IMR-90 (cell line): ENCODE measurements around the gene DNAH3. TPM values are rescaled to one million over a fixed set of nuclear protein-coding genes. Genes with fewer than 3 reads are reported as not detected.

Experiments
- ATAC-seq: fragments of 200-7000 bp; cut with Tn5 transposase; 2 replicates; pipeline ENCODE4 v1.9.1; 2020; ENCODE audit warnings: low read depth, mild to moderate bottlenecking, moderate library complexity
- BruUV-seq: library from RNA; stranded (reverse); fragments of 400-500 nt; replicated peaks from 2 replicates; lab custom pipeline; 2021; lab: Mats Ljungman, UMichigan
- CTCF ChIA-PET: fragments of 300-600 bp; formaldehyde crosslinking; extraction: SDS; loops from one replicate; lab custom pipeline; 2021; ENCODE audit warnings: antibody characterized with exemption; lab: Yijun Ruan, JAX
- POLR2A ChIA-PET: fragments of 300-600 bp; sonication (Branson Sonifier 250); formaldehyde crosslinking; loops from one replicate; lab custom pipeline; 2022; ENCODE audit warnings: antibody characterized with exemption; ENCODE audit not compliant: unreplicated experiment; lab: Charles Lee
- DNase-seq: peaks from one replicate; pipeline ENCODE4 v3.0.0; 2013
- H2AFZ ChIP-seq: replicated peaks from 2 replicates; pipeline ENCODE3; 2013; ENCODE audit warnings: low read length, mild to moderate bottlenecking; ENCODE audit not compliant: poor library complexity
- H2AK5ac ChIP-seq: 2 replicates; pipeline ENCODE4 v1.6.1; 2013; ENCODE audit warnings: low read depth, low read length, inconsistent platforms
- H2AK9ac ChIP-seq: replicated peaks from 2 replicates; pipeline ENCODE3; 2013; ENCODE audit warnings: mild to moderate bottlenecking, low read depth, low read length, moderate library complexity; ENCODE audit not compliant: poor library complexity
- H2BK120ac ChIP-seq: 2 replicates; pipeline ENCODE4 v1.6.1; 2013; ENCODE audit warnings: low read depth, low read length, inconsistent platforms
- H2BK15ac ChIP-seq: 3 replicates; pipeline ENCODE4 v1.6.1; 2013; ENCODE audit warnings: low read depth, low read length, inconsistent platforms
- H2BK20ac ChIP-seq: 2 replicates; pipeline ENCODE4 v1.6.1; 2013; ENCODE audit warnings: low read depth, mild to moderate bottlenecking, inconsistent platforms, low read length, moderate library complexity
- H2BK5ac ChIP-seq: 2 replicates; pipeline ENCODE4 v1.6.1; 2013; ENCODE audit warnings: mild to moderate bottlenecking, low read depth, low read length, inconsistent platforms; ENCODE audit not compliant: poor library complexity, severe bottlenecking
- H3K14ac ChIP-seq: replicated peaks from 2 replicates; pipeline ENCODE4 v1.6.1; 2013; ENCODE audit warnings: low read depth, low read length, inconsistent platforms
- H3K18ac ChIP-seq: 2 replicates; pipeline ENCODE4 v1.6.1; 2013; ENCODE audit warnings: low read depth, low read length, control low read depth
- H3K23ac ChIP-seq: 2 replicates; pipeline ENCODE4 v1.6.1; 2013; ENCODE audit warnings: low read depth, low read length, inconsistent platforms
- H3K27ac ChIP-seq: 2 replicates; pipeline ENCODE4 v1.5.1; 2013; ENCODE audit warnings: mild to moderate bottlenecking, control low read depth, low read length; ENCODE audit not compliant: insufficient read depth
- H3K27me3 ChIP-seq: 2 replicates; pipeline ENCODE4 v1.6.1; 2013; ENCODE audit warnings: low read length; ENCODE audit not compliant: control insufficient read depth, insufficient read depth
- H3K36me3 ChIP-seq: 2 replicates; pipeline ENCODE4 v1.6.1; 2013; ENCODE audit warnings: low read length, mixed read lengths; ENCODE audit not compliant: control insufficient read depth, insufficient read depth
- H3K4ac ChIP-seq: 2 replicates; pipeline ENCODE4 v1.6.1; 2013; ENCODE audit warnings: low read depth, low read length, inconsistent platforms
- H3K4me1 ChIP-seq: 2 replicates; pipeline ENCODE4 v1.6.1; 2013; ENCODE audit warnings: low read length, mixed read lengths; ENCODE audit not compliant: control insufficient read depth, insufficient read depth
- H3K4me2 ChIP-seq: 2 replicates; pipeline ENCODE4 v1.6.1; 2013; ENCODE audit warnings: low read depth, mild to moderate bottlenecking, control low read depth, low read length, moderate library complexity
- H3K4me3 ChIP-seq: 2 replicates; pipeline ENCODE4 v1.5.1; 2013; ENCODE audit warnings: low read depth, mild to moderate bottlenecking, control low read depth, low read length, moderate library complexity; ENCODE audit not compliant: insufficient read depth
- H3K56ac ChIP-seq: 2 replicates; pipeline ENCODE4 v1.6.1; 2013; ENCODE audit warnings: low read length, inconsistent platforms; ENCODE audit not compliant: insufficient read depth; ENCODE audit errors: extremely low read depth
- H3K79me1 ChIP-seq, 2 experiments: 2 replicates each; pipeline ENCODE4 v1.6.1; 2013; ENCODE audit warnings: low read length in 2 of 2, inconsistent platforms in 1 of 2, low read depth in 1 of 2
- H3K9ac ChIP-seq: 2 replicates; pipeline ENCODE4 v1.6.1; 2013; ENCODE audit warnings: low read depth, low read length, control low read depth
- H3K9me1 ChIP-seq: 2 replicates; pipeline ENCODE4 v1.6.1; 2013; ENCODE audit warnings: low read length, inconsistent platforms; ENCODE audit not compliant: insufficient read depth
- H3K9me3 ChIP-seq: 2 replicates; pipeline ENCODE4 v1.6.1; 2013; ENCODE audit warnings: low read length; ENCODE audit not compliant: control insufficient read depth, insufficient read depth
- H4K20me1 ChIP-seq: 2 replicates; pipeline ENCODE4 v1.6.1; 2013; ENCODE audit warnings: low read length, inconsistent platforms; ENCODE audit not compliant: insufficient read depth
- H4K5ac ChIP-seq: 2 replicates; pipeline ENCODE4 v1.6.1; 2013; ENCODE audit warnings: mild to moderate bottlenecking, low read depth, low read length, control low read depth
- H4K8ac ChIP-seq, 2 experiments: 2 replicates each; pipeline ENCODE4 v1.6.1; 2013; ENCODE audit warnings: low read depth in 2 of 2, low read length in 2 of 2, control low read depth in 1 of 2, inconsistent platforms in 1 of 2
- H4K91ac ChIP-seq: 2 replicates; pipeline ENCODE4 v1.6.1; 2013; ENCODE audit warnings: low read depth, low read length, inconsistent platforms; ENCODE audit not compliant: insufficient read depth
- BHLHE40 ChIP-seq: fragments of 150-350 bp; IDR thresholded peaks from 2 replicates; pipeline ENCODE4 v1.6.1; 2016; ENCODE audit warnings: mild to moderate bottlenecking, low read depth, low read length
- CEBPB ChIP-seq: IDR thresholded peaks from 2 replicates; pipeline ENCODE4 v1.6.1; 2012; ENCODE audit warnings: low read depth, low read length, improper control_type of control experiment
- CHD1 ChIP-seq: IDR thresholded peaks from 2 replicates; pipeline ENCODE4 v1.6.1; 2012; ENCODE audit warnings: low read depth, low read length, improper control_type of control experiment
- FOS ChIP-seq: fragments of 150-350 bp; IDR thresholded peaks from 2 replicates; pipeline ENCODE4 v1.6.1; 2016; ENCODE audit warnings: low read depth, low read length
- MAFK ChIP-seq: IDR thresholded peaks from 2 replicates; pipeline ENCODE4 v1.6.1; 2012; ENCODE audit warnings: low read depth, low read length, improper control_type of control experiment
- MAZ ChIP-seq: IDR thresholded peaks from 2 replicates; pipeline ENCODE4 v1.6.1; 2012; ENCODE audit warnings: low read depth, mild to moderate bottlenecking, low read length, improper control_type of control experiment, moderate library complexity, borderline replicate concordance
- MXI1 ChIP-seq: IDR thresholded peaks from 2 replicates; pipeline ENCODE4 v1.6.1; 2012; ENCODE audit warnings: low read depth, mild to moderate bottlenecking, low read length, moderate library complexity, borderline replicate concordance
- NFE2L2 ChIP-seq: fragments of 150-350 bp; IDR thresholded peaks from 2 replicates; pipeline ENCODE4 v1.6.1; 2016; ENCODE audit warnings: low read depth, mild to moderate bottlenecking, low read length
- POLR2A ChIP-seq: IDR thresholded peaks from 2 replicates; pipeline ENCODE4 v1.6.1; 2012; ENCODE audit warnings: mild to moderate bottlenecking, low read depth, low read length
- RAD21 ChIP-seq: IDR thresholded peaks from 2 replicates; pipeline ENCODE4 v1.6.1; 2012; ENCODE audit warnings: low read length, improper control_type of control experiment
- RCOR1 ChIP-seq: IDR thresholded peaks from 2 replicates; pipeline ENCODE4 v1.6.1; 2012; ENCODE audit warnings: mild to moderate bottlenecking, low read length, improper control_type of control experiment; ENCODE audit not compliant: insufficient replicate concordance
- RFX5 ChIP-seq: IDR thresholded peaks from 2 replicates; pipeline ENCODE4 v1.8.0; 2012; ENCODE audit warnings: low read depth, mild to moderate bottlenecking, low read length, moderate library complexity
- SMC3 ChIP-seq: fragments of 150-350 bp; IDR thresholded peaks from 2 replicates; pipeline ENCODE4 v1.6.1; 2016; ENCODE audit warnings: low read depth, mild to moderate bottlenecking, antibody characterized with exemption, low read length, moderate library complexity
- USF2 ChIP-seq: fragments of 150-350 bp; IDR thresholded peaks from 2 replicates; pipeline ENCODE4 v1.6.1; 2017; ENCODE audit warnings: mild to moderate bottlenecking, antibody characterized with exemption, low read length, low read depth
- WGBS, 2 experiments: methylation state at CpG; one replicate each; pipeline versions ENCODE4 v1.1.5 to v1.1.7; 2013; ENCODE audit warnings: missing lambda C conversion rate in 2 of 2; ENCODE audit not compliant: insufficient read length in 1 of 2; ENCODE audit errors: extremely low coverage in 2 of 2; 5-methylcytosine and 5-hydroxymethylcytosine counted together
- dilution Hi-C: fragments of 300-500 bp; cut with HindIII; formaldehyde crosslinking; loops from one replicate; pipeline ENCODE4 v1.14.3; 2018; ENCODE audit warnings: low sequenced_read_pairs; ENCODE audit not compliant: unreplicated experiment
- in situ Hi-C: fragments of 300-500 bp; cut with MboI; formaldehyde crosslinking; loops from 3 replicates; pipeline ENCODE4 v1.14.3; 2019; ENCODE audit warnings: low sequenced_read_pairs, inconsistent platforms, mixed read lengths
- intact Hi-C: fragments of 100-400 bp; cut with micrococcal nuclease; formaldehyde crosslinking; loops from 2 replicates; pipeline ENCODE4 v1.10.0; 2022
- polyA plus RNA-seq, 3 experiments: library from polyadenylated mRNA; depleted of rRNA; stranded (reverse); fragments of >200 nt; gene quantifications; 2 replicates each; pipeline ENCODE4 v1.2.3, GENCODE V29; 2012; ENCODE audit warnings: low replicate concordance in 1 of 3
- total RNA-seq: library from RNA; depleted of rRNA; stranded (reverse); fragments of >200 nt; gene quantifications from 2 replicates; pipeline ENCODE4 v1.2.3, GENCODE V29; 2012
- TF ChIP-seq, protein P1 (sequence below): fragments of 150-350 bp; IDR thresholded peaks from 2 replicates; pipeline ENCODE4 v1.6.1; 2016; ENCODE audit warnings: low read depth, mild to moderate bottlenecking, low read length, moderate library complexity, borderline replicate concordance
- TF ChIP-seq, protein P2 (sequence below): conservative IDR thresholded peaks from 2 replicates; pipeline ENCODE4 v1.5.1; 2012; ENCODE audit warnings: mild to moderate bottlenecking, low read depth, low read length, improper control_type of control experiment

Gene DNAH3
- total and polyA plus RNA-seq, 2 of the 4 experiments (the other 2 are of a cell fraction) = not detected

GRCh38 chr16:21175397-21175796 is 24.8 kb upstream of the DNAH3 start:
- intact Hi-C loops (no loop called here), in situ Hi-C loops (no loop called here), dilution Hi-C loops (no loop called here)
- H4K20me1 ChIP-seq = no peaks in the 10 kb centered on the region
- H3K4me2 ChIP-seq = no peak overlapping the region
- no peak overlapping the region for H3K27ac ChIP-seq
- WGBS, 2 experiments = no CpG with 5 or more reads among the region's 1 CpG
- no peak overlapping the region for H4K91ac ChIP-seq
- DNase-seq = no peak
- no peak overlapping the region for H2AFZ ChIP-seq
- TF ChIP-seq BHLHE40 (no peak), USF2 (no peak), FOS (no peak), MAFK (no peak), RCOR1 (no peak), CHD1 (no peak), POLR2A (no peak), NFE2L2 (no peak), RAD21 (no peak), RFX5 (no peak), MXI1 (no peak), CEBPB (no peak), MAZ (no peak), SMC3 (no peak)
- TF ChIP-seq, protein P1, sequence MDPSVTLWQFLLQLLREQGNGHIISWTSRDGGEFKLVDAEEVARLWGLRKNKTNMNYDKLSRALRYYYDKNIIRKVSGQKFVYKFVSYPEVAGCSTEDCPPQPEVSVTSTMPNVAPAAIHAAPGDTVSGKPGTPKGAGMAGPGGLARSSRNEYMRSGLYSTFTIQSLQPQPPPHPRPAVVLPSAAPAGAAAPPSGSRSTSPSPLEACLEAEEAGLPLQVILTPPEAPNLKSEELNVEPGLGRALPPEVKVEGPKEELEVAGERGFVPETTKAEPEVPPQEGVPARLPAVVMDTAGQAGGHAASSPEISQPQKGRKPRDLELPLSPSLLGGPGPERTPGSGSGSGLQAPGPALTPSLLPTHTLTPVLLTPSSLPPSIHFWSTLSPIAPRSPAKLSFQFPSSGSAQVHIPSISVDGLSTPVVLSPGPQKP = no peak
- TF ChIP-seq, protein P2, sequence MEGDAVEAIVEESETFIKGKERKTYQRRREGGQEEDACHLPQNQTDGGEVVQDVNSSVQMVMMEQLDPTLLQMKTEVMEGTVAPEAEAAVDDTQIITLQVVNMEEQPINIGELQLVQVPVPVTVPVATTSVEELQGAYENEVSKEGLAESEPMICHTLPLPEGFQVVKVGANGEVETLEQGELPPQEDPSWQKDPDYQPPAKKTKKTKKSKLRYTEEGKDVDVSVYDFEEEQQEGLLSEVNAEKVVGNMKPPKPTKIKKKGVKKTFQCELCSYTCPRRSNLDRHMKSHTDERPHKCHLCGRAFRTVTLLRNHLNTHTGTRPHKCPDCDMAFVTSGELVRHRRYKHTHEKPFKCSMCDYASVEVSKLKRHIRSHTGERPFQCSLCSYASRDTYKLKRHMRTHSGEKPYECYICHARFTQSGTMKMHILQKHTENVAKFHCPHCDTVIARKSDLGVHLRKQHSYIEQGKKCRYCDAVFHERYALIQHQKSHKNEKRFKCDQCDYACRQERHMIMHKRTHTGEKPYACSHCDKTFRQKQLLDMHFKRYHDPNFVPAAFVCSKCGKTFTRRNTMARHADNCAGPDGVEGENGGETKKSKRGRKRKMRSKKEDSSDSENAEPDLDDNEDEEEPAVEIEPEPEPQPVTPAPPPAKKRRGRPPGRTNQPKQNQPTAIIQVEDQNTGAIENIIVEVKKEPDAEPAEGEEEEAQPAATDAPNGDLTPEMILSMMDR = no peak
- H3K56ac ChIP-seq = no peak overlapping the region
- no peak for ATAC-seq
- CTCF ChIA-PET = no interaction called here
- H4K8ac ChIP-seq = no peak overlapping the region
- BruUV-seq = no TSS peak
- no peak overlapping the region for H3K4ac ChIP-seq
- no peak overlapping the region for H2BK120ac ChIP-seq
- H3K18ac ChIP-seq = no peak overlapping the region
- H3K9ac ChIP-seq = no peak overlapping the region
- no peaks in the 10 kb centered on the region for H3K4me1 ChIP-seq
- H3K9me1 ChIP-seq = 0 out of 2 replicates have a peak, but pooled peaks cover under 1% of the 10 kb centered on the region
- peaks cover 45% of the 10 kb centered on the region for H3K36me3 ChIP-seq
- H2AK9ac ChIP-seq = no peak overlapping the region
- no peak overlapping the region for H3K23ac ChIP-seq
- no peak overlapping the region for H3K14ac ChIP-seq
- 0 out of 4 replicates have a peak, but pooled peaks cover 0 to under 1% of the 10 kb centered on the region in 2 experiments for H3K79me1 ChIP-seq
- H2BK20ac ChIP-seq = no peak overlapping the region
- H2BK15ac ChIP-seq = no peak overlapping the region
- no peaks in the 10 kb centered on the region for H3K27me3 ChIP-seq
- H4K5ac ChIP-seq = no peak overlapping the region
- no peak overlapping the region for H3K4me3 ChIP-seq
- POLR2A ChIA-PET = interaction anchor here (0.6 kb wide), 1 partner anchor 11 kb away, joined by 3 read pairs; no protein-coding TSS in a partner anchor
- no peak overlapping the region for H2BK5ac ChIP-seq
- no peak overlapping the region for H2AK5ac ChIP-seq
- no peaks in the 10 kb centered on the region for H3K9me3 ChIP-seq
